HG03280 (cell line): ENCODE results near the gene SLC35A4.
"Not testable (repeated sequence)": the region's sequence is repeated elsewhere in the genome, so short reads cannot be mapped to it uniquely, and the experiment has no call there.

Experiments
- ATAC-seq: cut with Tn5 transposase; IDR thresholded peaks from one replicate; pipeline ENCODE4 v1.9.1; 2021; ENCODE audit warnings: mild to moderate bottlenecking, moderate library complexity; ENCODE audit not compliant: unreplicated experiment

The SLC35A4 gene

DNA sequence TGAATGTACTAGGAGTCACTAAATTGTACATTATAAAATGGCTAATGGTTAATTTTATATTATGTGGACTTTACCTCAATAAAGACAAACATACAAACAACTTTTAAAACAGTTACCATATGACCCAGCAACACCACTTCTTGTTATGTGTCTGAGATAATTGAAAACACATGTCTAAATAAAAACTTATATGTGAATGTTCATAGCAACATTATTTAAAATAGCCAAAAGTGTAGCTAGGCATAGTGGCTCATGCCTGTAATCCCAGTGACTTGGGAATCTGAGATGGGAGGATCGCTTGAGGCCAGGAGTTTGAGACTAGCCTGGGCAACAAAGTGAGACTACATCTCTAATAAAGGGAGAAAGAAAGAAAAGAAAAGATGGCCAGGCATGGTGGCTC lies 22.9 kb downstream of the SLC35A4 start:
- ATAC-seq = no peak

DNA sequence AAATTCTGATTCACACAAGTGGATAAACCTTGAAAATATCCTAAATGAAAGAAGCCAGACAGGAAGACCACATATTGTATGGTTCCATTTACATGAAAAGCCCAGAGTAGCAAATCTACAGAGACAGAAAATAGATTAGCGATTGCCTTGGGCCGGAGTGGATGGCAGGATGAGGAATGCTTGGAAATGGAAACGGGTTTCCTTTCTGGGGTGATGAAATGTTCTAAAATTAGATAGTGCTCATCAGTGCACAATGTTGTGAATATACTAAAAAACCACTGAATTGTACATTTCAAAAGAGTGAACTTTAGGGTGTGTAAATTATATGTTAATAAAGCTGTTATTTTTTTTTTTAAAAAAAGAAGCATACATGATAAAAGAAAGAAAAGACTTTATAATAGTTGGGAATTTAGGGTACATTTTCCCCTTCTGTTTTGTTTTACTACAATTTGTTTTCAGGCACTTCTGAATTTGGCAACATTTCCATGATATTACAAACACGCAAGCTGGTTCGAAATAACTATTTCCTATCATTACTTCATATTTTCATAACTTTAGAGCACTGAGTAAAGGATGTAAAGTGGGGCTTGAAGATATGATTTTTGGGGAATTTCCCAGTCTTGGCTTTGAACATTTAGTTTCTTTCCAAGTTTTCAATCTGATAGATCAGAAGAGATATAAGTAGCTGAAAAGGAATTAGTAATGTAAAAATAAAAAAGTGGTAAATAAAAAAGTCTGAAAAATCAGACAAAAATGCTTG lies 23.9 kb downstream of the SLC35A4 start:
- ATAC-seq = no peak

DNA sequence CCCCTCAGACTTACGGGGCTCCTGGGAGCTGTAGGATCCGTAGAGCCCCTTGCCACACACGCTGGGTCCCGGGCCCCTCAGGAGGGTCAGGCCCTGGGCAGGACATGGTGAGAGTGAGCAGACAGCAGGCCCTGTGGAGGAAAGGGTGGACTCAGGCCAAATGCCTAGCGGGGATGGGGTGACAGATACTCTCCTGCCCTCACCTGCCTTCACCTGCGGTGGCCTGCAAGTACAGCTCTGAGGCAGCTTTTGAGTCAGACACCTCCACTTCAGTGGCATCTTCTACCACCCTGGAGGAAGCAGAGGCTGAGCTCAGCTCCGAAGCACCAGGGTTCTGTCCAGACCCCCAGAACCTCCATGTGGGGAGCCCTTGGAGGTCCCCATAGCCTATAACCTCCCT lies 26.2 kb downstream of the SLC35A4 start:
- no peak for ATAC-seq

DNA sequence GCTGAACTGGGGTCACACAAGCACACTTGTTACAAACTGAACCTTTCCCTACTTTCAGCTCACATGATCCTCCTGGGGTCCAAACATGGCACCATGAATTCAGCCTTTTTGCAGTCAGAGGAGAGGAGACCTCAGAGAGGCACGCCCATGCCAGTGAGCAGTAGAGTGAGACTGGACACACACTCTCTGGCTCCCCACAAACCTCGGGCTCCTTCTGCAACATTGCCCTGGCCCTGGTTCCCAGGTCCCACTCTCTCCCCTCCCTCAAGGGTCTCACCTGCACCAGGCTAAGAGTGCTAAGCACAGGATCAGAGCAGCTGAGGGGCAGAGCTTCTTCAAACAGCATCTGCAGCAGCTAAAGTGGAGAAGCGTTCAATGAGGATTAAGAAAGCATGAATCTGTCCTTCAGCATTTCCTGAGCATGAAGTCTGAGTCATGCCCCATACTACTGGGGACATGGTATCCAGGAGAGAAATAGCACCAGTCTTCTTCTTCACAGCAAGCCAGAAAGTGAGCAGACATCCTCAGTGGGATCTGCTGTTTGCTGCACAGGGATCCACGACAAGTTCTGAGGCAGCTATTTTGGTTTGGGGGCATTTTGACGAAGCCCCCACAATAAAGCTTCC lies 27.2 kb downstream of the SLC35A4 start:
- ATAC-seq = no peak

DNA sequence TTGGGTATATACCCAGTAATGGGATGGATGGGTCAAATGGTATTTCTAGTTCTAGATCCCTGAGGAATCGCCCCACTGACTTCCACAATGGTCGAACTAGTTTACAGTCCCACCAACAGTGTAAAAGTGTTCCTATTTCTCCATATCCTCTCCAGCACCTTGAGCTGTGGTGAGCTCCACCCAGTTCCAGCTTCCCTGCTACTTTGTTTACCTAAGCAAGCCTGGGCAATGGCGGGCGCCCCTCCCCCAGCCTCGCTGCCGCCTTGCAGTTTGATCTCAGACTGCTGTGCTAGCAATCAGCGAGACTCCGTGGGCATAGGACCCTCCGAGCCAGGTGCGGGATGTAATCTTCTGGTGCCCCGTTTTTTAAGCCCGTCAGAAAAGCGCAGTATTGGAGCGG lies 28.4 kb downstream of the SLC35A4 start:
- ATAC-seq = not testable (repeated sequence)

DNA sequence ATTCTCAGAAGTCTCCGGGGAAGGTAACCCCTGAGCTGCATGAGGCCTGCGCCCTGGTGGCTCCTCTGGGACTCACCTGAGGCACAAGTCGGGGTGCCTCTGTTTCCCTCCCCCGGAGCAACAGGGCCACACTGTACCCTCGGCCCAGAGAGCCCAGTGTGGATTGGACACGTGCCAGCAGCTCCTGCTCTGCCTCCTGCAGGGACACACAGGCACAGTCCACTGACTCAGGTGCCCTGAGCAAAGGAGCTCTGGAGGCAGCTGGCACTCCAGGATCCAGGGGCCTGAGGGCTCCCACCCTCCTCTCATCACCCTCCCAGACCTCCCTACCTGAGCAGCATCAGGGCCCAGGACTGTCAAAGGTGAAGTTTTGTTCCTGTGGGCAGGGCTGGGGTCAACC lies 29.5 kb downstream of the SLC35A4 start:
- ATAC-seq = no peak

DNA sequence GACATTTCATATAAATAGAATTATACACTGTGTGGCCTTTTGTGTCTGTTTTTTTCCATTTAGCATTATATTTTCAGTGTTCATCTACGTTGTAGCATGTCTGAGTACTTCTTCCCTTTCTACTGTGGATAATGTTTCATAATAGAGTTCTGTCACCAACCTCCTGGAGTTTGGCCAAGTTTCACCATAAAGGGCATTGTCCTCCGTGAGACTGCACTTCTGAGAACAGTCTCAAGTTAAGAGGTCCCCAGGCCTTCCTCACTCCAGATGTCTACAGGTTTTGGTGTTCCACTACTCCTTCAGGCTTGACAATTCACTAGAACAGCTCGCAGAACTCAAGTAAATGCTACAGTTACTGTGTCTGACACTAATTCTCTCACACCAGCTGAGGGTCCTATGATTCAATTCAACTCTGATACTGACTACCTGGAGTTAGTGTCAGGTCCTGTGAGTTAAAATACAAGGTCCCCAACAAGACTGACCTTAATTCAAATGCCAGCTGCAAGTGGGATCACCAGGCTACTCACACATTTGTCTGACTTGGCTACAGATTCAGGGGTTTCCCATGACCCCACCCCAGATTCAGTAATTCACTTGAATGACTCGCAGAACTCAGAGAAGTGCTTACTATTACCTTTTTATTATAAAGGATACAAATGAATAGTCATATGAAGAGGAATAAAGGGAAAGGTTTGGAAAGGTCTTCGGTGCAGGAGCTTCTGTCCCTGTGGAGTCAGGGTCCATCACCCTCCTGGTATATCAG lies 31.1 kb downstream of the SLC35A4 start:
- no peak for ATAC-seq

DNA sequence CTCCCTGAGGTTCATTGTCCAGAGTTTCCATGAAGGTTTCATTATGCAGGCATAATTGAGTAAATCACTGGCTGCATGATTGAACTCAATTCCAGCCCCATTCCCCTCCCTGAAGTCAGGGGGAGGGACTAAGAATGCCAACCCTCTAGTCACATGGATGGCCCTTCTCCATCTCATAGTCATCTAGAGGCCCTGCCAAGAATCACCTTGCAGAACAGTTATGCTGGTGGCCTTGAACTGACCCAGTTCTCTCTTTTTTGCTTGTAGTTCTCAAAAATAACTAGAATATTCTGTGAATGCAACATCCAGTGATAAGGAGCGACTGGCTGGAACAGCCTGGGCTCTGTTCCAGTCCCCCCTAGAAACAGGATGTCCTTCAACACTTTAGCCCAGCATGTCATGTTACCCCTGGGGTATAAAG lies 31.7 kb downstream of the SLC35A4 start:
- ATAC-seq = no peak

DNA sequence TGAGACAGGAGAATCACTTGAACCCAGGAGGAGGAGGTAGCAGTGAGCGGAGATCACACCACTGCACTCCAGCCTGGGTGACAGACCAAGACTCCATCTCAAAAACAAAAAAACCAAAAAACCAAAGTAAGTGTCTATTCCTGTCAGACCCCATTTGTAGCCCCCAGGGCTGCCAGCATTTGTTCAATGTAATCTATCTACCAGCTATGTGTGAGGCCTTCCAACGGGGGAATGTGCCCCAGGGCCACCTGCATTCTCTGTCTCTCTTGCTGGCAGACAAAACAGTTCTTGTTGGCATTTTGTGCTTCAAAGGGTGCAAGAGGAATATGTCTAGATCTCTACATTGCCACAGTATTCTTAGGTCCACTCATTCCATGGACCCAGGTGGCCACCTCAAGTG lies 34.2 kb downstream of the SLC35A4 start:
- ATAC-seq = no peak

DNA sequence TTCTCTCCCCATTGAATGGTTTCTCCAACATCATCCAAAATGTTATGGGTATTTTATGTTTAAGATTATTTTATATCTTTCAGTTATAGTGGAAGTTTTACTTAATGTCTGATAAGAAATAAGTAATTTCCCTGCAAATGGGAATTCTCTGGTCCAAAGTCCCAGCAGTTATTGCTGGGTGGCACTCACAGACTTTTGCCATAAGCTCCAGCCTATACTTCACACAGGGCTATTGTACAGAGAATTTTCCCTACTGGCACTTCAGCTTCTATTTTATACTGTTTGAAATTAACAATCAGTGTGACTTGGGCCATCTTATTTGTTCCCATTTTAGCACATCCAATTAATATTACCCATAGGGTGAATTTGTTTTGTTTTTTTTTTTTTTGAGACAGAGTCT lies 35.5 kb downstream of the SLC35A4 start:
- ATAC-seq = no peak

DNA sequence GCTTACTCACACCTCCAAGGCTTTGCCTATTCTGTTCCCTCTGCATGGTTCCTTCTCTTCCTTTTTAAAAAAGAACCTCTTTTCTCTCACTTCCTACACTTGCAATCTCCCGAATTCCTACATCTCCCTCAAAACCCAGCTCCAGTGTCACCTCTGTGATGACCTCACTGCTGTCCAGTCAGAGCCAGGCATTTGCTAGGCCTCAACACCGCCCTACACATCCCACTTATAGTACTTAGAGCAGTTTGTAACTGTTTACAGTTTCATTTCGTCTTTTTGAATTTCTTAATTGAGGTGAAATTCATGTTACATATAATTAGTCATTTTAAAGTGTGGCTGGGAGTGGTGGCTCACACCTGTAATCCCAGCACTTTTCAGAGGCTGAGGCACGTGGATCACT lies 37.5 kb downstream of the SLC35A4 start:
- ATAC-seq = no peak

DNA sequence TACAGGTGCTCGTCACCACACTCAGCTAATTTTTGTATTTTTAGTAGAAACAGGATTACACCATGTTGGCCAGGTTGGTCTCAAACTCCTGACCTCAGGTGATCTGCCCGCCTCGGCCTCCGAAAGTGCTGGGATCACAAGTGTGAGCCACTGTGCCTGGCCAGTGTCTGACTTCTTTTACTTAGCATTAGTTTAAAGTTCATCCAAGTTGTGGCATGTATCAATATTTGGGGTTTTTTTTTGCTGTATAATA lies 38.7 kb downstream of the SLC35A4 start:
- ATAC-seq = not testable (repeated sequence)

DNA sequence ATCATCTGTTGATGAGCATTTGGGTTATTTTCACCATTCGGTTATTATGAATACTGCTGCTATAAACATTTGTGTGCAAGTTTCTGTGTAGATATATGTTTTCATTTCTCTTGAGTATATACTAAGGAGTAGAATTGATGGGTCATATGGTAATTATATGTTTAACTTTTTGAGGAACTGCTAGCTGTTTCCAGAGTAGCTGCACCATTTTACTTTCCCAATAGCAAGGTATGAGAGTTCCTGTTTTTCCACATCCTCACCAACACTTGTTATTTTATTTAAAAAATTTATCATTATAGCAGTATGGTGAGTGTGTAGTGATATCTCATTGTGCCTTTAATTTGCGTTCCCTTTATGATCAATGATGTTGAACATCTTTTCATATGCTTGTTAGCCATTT lies 39.1 kb downstream of the SLC35A4 start:
- ATAC-seq = no peak

DNA sequence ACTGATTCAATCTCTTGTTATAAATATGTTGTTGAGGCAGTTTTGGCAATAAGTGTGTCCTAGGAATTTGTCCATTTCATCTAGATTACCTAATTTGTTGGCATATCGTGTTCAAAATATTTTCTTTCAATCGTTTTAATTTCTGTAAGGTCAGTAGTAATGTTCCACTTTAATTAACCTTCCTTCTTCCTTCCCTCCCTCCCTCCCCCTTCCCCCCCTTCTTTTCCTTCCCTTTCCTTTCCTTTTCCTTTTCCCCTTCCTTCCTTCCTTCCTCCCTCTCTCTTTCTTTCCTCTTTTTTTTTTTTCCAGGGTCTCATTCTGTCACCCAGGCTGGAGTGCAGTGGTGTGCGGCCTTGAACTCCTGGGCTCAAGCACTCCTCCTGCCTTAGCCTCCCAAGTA lies 41.3 kb downstream of the SLC35A4 start:
- ATAC-seq = no peak

DNA sequence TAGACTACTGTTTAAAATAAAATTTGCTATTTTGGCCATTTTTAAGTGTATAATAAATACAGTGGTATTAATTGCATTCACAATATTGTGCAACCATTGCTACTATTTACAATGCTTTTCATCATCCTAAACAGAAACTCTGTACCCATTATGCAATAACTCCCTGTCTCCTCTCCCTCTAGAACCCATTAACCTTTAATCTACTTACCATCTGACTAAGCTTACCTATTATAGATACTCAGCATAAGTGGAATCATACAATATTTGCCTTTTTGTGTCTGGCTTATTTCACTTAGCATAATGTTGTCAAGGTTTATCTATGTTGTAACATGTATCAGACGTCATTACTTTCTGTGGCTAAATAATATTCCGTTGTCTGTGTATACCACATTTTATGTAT lies 42.4 kb downstream of the SLC35A4 start:
- no peak for ATAC-seq

DNA sequence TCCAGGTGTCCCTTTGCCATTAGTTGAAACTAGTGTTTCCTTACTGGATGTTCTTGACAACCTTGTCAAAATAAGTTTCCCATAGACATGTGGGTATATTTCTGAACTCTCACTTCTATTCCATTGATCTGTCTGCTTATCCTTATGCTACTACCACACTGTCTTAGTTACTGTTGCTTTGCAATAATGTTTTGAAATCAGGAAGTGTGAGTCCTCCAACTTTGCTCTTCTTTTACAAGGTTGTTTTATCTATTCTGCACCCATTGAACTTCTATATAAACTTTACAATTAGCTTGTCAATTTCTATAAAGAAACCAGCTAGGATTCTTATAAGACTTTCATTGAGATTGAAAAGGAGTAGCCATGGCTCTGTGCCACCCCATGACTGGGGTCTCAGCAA lies 44.1 kb downstream of the SLC35A4 start:
- no peak for ATAC-seq

DNA sequence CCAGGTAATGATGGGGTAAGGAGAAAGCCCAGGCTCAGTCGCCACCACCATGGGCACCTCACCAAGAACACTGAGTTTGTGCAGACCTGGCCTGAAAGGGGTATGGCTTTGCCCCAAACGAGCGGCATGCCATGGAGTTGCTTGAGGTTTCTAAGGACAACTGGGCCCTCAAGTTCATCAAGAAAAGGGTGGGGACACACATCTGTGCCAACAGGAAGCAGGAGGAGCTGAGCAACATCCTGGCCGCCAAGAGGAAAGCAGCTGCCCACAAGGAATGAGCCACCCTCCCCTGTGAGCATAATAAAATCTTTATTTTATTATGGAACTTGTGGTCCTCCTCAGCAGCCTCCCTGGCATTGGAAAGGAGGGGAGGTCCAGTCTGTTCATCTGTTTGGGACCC lies 44.5 kb downstream of the SLC35A4 start:
- no peak for ATAC-seq

DNA sequence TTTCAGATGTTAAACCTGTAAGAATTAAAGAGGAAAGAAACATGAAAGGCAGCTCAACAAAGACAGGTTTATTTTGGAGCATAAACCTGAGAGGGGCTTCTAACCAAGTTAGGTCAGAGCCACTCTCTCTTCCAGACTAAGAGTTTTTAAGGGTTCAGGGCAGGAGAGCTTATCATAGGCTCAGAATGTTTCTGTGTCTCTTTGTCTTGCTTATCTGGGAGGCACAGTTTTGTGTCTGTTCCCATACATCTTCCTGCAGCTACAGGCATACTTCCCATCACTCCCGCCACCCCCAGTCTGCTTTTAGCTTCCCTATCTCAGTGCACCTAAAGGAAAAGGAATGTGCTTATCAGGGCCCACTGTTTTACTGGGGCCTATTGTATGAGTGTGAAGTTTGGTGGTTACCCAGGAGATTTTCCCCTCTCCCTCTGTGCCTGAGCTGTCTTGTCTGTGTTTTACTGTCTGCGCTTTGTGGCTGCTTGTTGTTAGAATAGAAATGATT lies 46.4 kb downstream of the SLC35A4 start:
- no peak for ATAC-seq
